ENCODE results near the gene DNAJC25. TPM values are rescaled to one million over a fixed set of nuclear protein-coding genes. Genes with fewer than 3 reads are reported as not detected.

DNAJC25 gene
- total and polyA plus RNA-seq, 4 experiments from 2014 or later, result 1.9 to 5.6 (median 3.9) TPM

GRCh38 chr9:111627260-111627963 lies 3.7 kb upstream of the DNAJC25 start:
- Histone ChIP-seq H3K36me3 (ENCODE audit: insufficient read depth, low read length) (no peaks in the 10 kb centered on the region), H3K27ac (ENCODE audit: low read depth, low read length) (no peak overlapping the region), H3K27me3 (ENCODE audit: insufficient read depth, low read length) (no peaks in the 10 kb centered on the region), H3K9me3 (ENCODE audit: control insufficient read depth in 1 of 2, low read length in 2 of 2) (no peaks in the 10 kb centered on the region), H3K4me3 (ENCODE audit: low read length in 2 of 2) (no peak overlapping the region), H3K4me1 (ENCODE audit: insufficient read depth, low read length) (peaks cover 14% of the 10 kb centered on the region)
- ChIA-PET POLR2A (ENCODE audit: partially characterized antibody) (no interaction called here), CTCF (ENCODE audit: partially characterized antibody) (no interaction called here)
- Mint-ChIP-seq H3K27ac (no peak overlapping the region), H3K4me1 (peaks cover 10 to 19% (median 15%) of the 10 kb centered on the region in 4 donors), H3K27me3 (peaks cover 3% of the 10 kb centered on the region in 2 donors), H3K36me3 (peaks cover 0 to 9% of the 10 kb centered on the region in 2 donors), H3K9me3 (no peaks in the 10 kb centered on the region), H3K4me3 (no peak overlapping the region)
- DNase-seq, result no peak
- intact Hi-C loops (cut with micrococcal nuclease), result no loop called here

- no peaks in the 10 kb centered on the region for H3K9me3 ChIP-seq (ENCODE audit: control insufficient read depth in 1 of 2, low read length in 2 of 2)
- H3K27me3 ChIP-seq (ENCODE audit: insufficient read depth, low read length), result no peaks in the 10 kb centered on the region
- Mint-ChIP-seq H3K4me1 (peaks cover 18 to 29% (median 25%) of the 10 kb centered on the region in 4 donors), H3K4me3 (no peak overlapping the region), H3K27me3 (peaks cover 1 to 3% of the 10 kb centered on the region in 2 donors), H3K9me3 (no peaks in the 10 kb centered on the region), H3K27ac (no peak overlapping the region), H3K36me3 (peaks cover 0 to 9% of the 10 kb centered on the region in 2 donors)
- CTCF ChIA-PET (ENCODE audit: partially characterized antibody), result no interaction called here
- no peak overlapping the region for H3K4me3 ChIP-seq (ENCODE audit: low read length in 2 of 2)
- intact Hi-C loops (cut with micrococcal nuclease), result no loop called here
- H3K27ac ChIP-seq (ENCODE audit: low read depth, low read length), result no peak overlapping the region
- POLR2A ChIA-PET (ENCODE audit: partially characterized antibody), result no interaction called here
- DNase-seq, result no peak
- peaks cover 21% of the 10 kb centered on the region for H3K4me1 ChIP-seq (ENCODE audit: insufficient read depth, low read length)
- H3K36me3 ChIP-seq (ENCODE audit: insufficient read depth, low read length), result no peaks in the 10 kb centered on the region
These were observed 2.7 kb upstream of the DNAJC25 start for GRCh38 chr9:111628411-111628810.

GRCh38 chr9:111630182-111630963 lies 761 bp upstream of the DNAJC25 start:
- no peaks in the 10 kb centered on the region for H3K9me3 Mint-ChIP-seq
- POLR2A ChIA-PET (ENCODE audit: partially characterized antibody), result interaction anchor here (0.5 to 2.1 kb wide), 12 partner anchors 18 to 749 kb away, joined by 3 to 21 read pairs (median 8); partner anchors contain the start of genes ECPAS, GNG10, HSDL2 and UGCG
- H3K36me3 Mint-ChIP-seq, result peaks cover 0 to 9% of the 10 kb centered on the region in 2 donors
- no peaks in the 10 kb centered on the region for H3K36me3 ChIP-seq (ENCODE audit: insufficient read depth, low read length)
- intact Hi-C loops (cut with micrococcal nuclease), result loop anchor here (2.0 to 10.0 kb wide), 6 partner anchors 60 to 1124 kb away; partner anchors contain the start of genes PTBP3, SNX30 and UGCG
- peak overlapping the region; percentile 39 for H3K27ac ChIP-seq (ENCODE audit: low read depth, low read length)
- H3K9me3 ChIP-seq (ENCODE audit: control insufficient read depth in 1 of 2, low read length in 2 of 2), result no peaks in the 10 kb centered on the region
- H3K4me1 ChIP-seq (ENCODE audit: insufficient read depth, low read length), result peaks cover 21% of the 10 kb centered on the region
- H3K27me3 Mint-ChIP-seq, result peaks cover 0 to 1% of the 10 kb centered on the region in 2 donors
- no peaks in the 10 kb centered on the region for H3K27me3 ChIP-seq (ENCODE audit: insufficient read depth, low read length)
- CTCF ChIA-PET (ENCODE audit: partially characterized antibody), result interaction anchor here (1.1 to 1.4 kb wide), 2 partner anchors 9 to 32 kb away, joined by 4 to 5 read pairs; no protein-coding TSS in a partner anchor
- H3K27ac Mint-ChIP-seq, result peak overlapping the region; percentile 88 to 97 (median 94)
- peak overlapping the region; percentile 94 to 99 (median 98) for H3K4me3 Mint-ChIP-seq
- peaks cover 30 to 49% (median 39%) of the 10 kb centered on the region in 4 donors for H3K4me1 Mint-ChIP-seq
- H3K4me3 ChIP-seq (ENCODE audit: low read length in 2 of 2), result peak overlapping the region; percentile 69 to 86
- DNase-seq, result no peak

GRCh38 chr9:111630964-111631213 lies 245 bp upstream of the DNAJC25 start:
- POLR2A ChIA-PET (ENCODE audit: partially characterized antibody), result interaction anchor here (0.5 to 2.1 kb wide), 13 partner anchors 15 to 1122 kb away, joined by 3 to 21 read pairs (median 8); partner anchors contain the start of genes ECPAS, GNG10, HSDL2 and UGCG
- no peak for DNase-seq
- no peaks in the 10 kb centered on the region for H3K27me3 ChIP-seq (ENCODE audit: insufficient read depth, low read length)
- Mint-ChIP-seq H3K27ac (peak overlapping the region; percentile 88 to 97 (median 94)), H3K4me1 (peaks cover 32 to 52% (median 42%) of the 10 kb centered on the region in 4 donors), H3K4me3 (peak overlapping the region; percentile 94 to 99 (median 98)), H3K9me3 (no peaks in the 10 kb centered on the region), H3K27me3 (peaks cover 0 to 1% of the 10 kb centered on the region in 2 donors), H3K36me3 (peaks cover 0 to 9% of the 10 kb centered on the region in 2 donors)
- intact Hi-C loops (cut with micrococcal nuclease), result loop anchor here (1.0 to 10.0 kb wide), 10 partner anchors 30 to 1709 kb away; partner anchors contain the start of genes GNG10, PTBP3, SNX30 and UGCG
- H3K27ac ChIP-seq (ENCODE audit: low read depth, low read length), result peak overlapping the region; percentile 39
- H3K4me1 ChIP-seq (ENCODE audit: insufficient read depth, low read length), result peaks cover 21% of the 10 kb centered on the region
- H3K4me3 ChIP-seq (ENCODE audit: low read length in 2 of 2), result peak overlapping the region; percentile 69 to 86
- H3K36me3 ChIP-seq (ENCODE audit: insufficient read depth, low read length), result no peaks in the 10 kb centered on the region
- CTCF ChIA-PET (ENCODE audit: partially characterized antibody), result interaction anchor here (1.1 to 1.4 kb wide), 2 partner anchors 9 to 33 kb away, joined by 4 to 5 read pairs; no protein-coding TSS in a partner anchor
- no peaks in the 10 kb centered on the region for H3K9me3 ChIP-seq (ENCODE audit: control insufficient read depth in 1 of 2, low read length in 2 of 2)

DNA sequence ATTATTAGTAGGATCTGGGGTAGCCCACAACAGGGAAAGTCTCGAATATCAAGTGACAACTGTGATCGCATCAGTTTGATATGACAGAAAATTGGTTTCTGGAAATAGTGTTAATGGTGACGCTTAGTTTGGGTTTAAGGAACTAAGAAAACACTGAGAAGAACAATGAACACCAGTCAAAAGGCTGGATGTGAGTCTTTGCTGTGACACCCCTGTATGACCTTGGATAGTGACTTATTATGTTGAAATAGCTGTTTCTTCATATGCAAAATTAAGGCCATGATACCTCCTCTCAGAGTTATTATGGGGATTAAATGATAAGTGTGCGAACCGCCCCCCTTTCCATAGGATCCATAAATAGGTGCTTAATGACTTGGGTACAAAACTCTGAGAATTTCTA lies 926 bp downstream of the DNAJC25 start:
- Histone ChIP-seq H3K36me3 (ENCODE audit: insufficient read depth, low read length) (no peaks in the 10 kb centered on the region), H3K4me3 (ENCODE audit: low read length in 2 of 2) (peak overlapping the region; percentile 38 to 69), H3K4me1 (ENCODE audit: insufficient read depth, low read length) (peaks cover 21% of the 10 kb centered on the region), H3K27ac (ENCODE audit: low read depth, low read length) (peak overlapping the region; percentile 76), H3K9me3 (ENCODE audit: control insufficient read depth in 1 of 2, low read length in 2 of 2) (no peaks in the 10 kb centered on the region), H3K27me3 (ENCODE audit: insufficient read depth, low read length) (no peaks in the 10 kb centered on the region)
- Mint-ChIP-seq H3K4me1 (peaks cover 35 to 52% (median 43%) of the 10 kb centered on the region in 4 donors), H3K9me3 (no peaks in the 10 kb centered on the region), H3K27ac (peak overlapping the region; percentile 82 to 92 (median 89)), H3K36me3 (peaks cover 0 to 9% of the 10 kb centered on the region in 2 donors), H3K27me3 (peaks cover 0 to 1% of the 10 kb centered on the region in 2 donors), H3K4me3 (peak overlapping the region; percentile 79 to 94 (median 90))
- ChIA-PET POLR2A (ENCODE audit: partially characterized antibody) (interaction anchor here (0.9 to 2.1 kb wide), 8 partner anchors 14 to 748 kb away, joined by 3 to 21 read pairs (median 10); partner anchors contain the start of genes ECPAS, GNG10, HSDL2 and UGCG), CTCF (ENCODE audit: partially characterized antibody) (interaction anchor here (0.6 kb wide), 1 partner anchor 446 kb away, joined by 3 read pairs; no protein-coding TSS in a partner anchor)
- DNase-seq, result peak in 1 of 5 donors; percentile 4
- intact Hi-C loops (cut with micrococcal nuclease), result loop anchor here (5.0 to 10.0 kb wide), 2 partner anchors 265 to 1123 kb away; partner anchors contain the start of genes SNX30 and UGCG

GRCh38 chr9:111632695-111633388 lies 1.7 kb downstream of the DNAJC25 start:
- H3K4me3 Mint-ChIP-seq, result peak overlapping the region in 7 of 8 donors; percentile 63 to 93 (median 89)

More at GRCh38 chr9:111632695-111633388, 1.7 kb downstream of the DNAJC25 start:
- DNase-seq, result no peak
- H3K36me3 ChIP-seq (ENCODE audit: insufficient read depth, low read length), result no peaks in the 10 kb centered on the region
- H3K4me1 Mint-ChIP-seq, result peaks cover 35 to 52% (median 43%) of the 10 kb centered on the region in 4 donors
- no peaks in the 10 kb centered on the region for H3K9me3 Mint-ChIP-seq
- peaks cover 21% of the 10 kb centered on the region for H3K4me1 ChIP-seq (ENCODE audit: insufficient read depth, low read length)
- H3K27me3 ChIP-seq (ENCODE audit: insufficient read depth, low read length), result no peaks in the 10 kb centered on the region
- peaks cover 0 to 9% of the 10 kb centered on the region in 2 donors for H3K36me3 Mint-ChIP-seq
- peak overlapping the region in 1 of 2 donors; percentile 69 for H3K4me3 ChIP-seq (ENCODE audit: low read length in 2 of 2)
- H3K9me3 ChIP-seq (ENCODE audit: control insufficient read depth in 1 of 2, low read length in 2 of 2), result no peaks in the 10 kb centered on the region
- POLR2A ChIA-PET (ENCODE audit: partially characterized antibody), result interaction anchor here (2.1 kb wide), 1 partner anchor 28 kb away, joined by 21 read pairs; the partner anchor contains the start of gene GNG10
- peaks cover 0 to 1% of the 10 kb centered on the region in 2 donors for H3K27me3 Mint-ChIP-seq
- CTCF ChIA-PET (ENCODE audit: partially characterized antibody), result no interaction called here
- intact Hi-C loops (cut with micrococcal nuclease), result loop anchor here (5.0 to 10.0 kb wide), 2 partner anchors 264 to 1122 kb away; partner anchors contain the start of genes SNX30 and UGCG
- no peak overlapping the region for H3K27ac ChIP-seq (ENCODE audit: low read depth, low read length)
- H3K27ac Mint-ChIP-seq, result peak overlapping the region in 4 of 7 donors; percentile 38 to 91 (median 70)

All from CD4-positive, alpha-beta memory T cell (primary cell).